Measurements from ENCODE around the gene SLC24A2.

DNA sequence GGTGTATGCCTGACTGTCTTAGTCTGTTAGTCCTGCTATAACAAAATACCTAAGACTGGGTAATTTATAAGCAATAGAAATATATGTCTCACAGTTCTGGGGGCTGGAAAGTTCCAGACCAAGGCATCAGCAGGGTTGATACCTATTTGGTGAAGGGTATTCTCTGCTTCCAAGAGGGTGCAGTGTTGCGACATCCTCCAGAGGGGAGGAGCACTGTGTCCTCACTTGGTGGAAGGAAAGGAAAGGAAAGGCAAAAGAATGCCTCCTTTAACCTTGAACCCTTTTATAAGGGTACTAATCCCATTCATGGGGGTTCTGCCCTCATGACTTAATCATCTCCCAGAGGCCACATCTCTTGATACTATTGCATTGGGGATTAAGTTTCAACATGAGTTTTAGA, 42.0 kb upstream of the SLC24A2 start:
- TF ChIP-seq POLR2AphosphoS5 (IDR thresholded peaks at IDR 0.05; ENCODE audit: insufficient read depth, low read depth, low read length) (no peak), POLR2A (IDR thresholded peaks at IDR 0.05; ENCODE audit: low read depth, low read length) (no peak)
- TF ChIP-seq, protein P1, sequence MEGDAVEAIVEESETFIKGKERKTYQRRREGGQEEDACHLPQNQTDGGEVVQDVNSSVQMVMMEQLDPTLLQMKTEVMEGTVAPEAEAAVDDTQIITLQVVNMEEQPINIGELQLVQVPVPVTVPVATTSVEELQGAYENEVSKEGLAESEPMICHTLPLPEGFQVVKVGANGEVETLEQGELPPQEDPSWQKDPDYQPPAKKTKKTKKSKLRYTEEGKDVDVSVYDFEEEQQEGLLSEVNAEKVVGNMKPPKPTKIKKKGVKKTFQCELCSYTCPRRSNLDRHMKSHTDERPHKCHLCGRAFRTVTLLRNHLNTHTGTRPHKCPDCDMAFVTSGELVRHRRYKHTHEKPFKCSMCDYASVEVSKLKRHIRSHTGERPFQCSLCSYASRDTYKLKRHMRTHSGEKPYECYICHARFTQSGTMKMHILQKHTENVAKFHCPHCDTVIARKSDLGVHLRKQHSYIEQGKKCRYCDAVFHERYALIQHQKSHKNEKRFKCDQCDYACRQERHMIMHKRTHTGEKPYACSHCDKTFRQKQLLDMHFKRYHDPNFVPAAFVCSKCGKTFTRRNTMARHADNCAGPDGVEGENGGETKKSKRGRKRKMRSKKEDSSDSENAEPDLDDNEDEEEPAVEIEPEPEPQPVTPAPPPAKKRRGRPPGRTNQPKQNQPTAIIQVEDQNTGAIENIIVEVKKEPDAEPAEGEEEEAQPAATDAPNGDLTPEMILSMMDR (IDR thresholded peaks at IDR 0.05; ENCODE audit: extremely low read depth in 1 of 2, insufficient read depth in 1 of 2, low read depth in 1 of 2, low read length in 2 of 2): no peak

Measured in endothelial cell of umbilical vein (primary cell).